Heart left ventricle (tissue), 16 donors: ENCODE measurements around the gene KIRREL3. TPM values are rescaled to one million over a fixed set of nuclear protein-coding genes. Genes with fewer than 3 reads are reported as not detected.

Experiments
- ATAC-seq, 4 donors: fragments of 200-7000 bp; cut with Tn5 transposase; one replicate each; pipeline ENCODE4 v1.9.1; 2020 to 2022; ENCODE audit warnings: moderate library complexity in 4 of 4, mild to moderate bottlenecking in 3 of 4, moderate number of reproducible peaks in 1 of 4
- DNase-seq, 5 donors: peaks; one replicate each; pipeline ENCODE4 v3.0.0-alpha.2; 2020
- H3K27ac ChIP-seq, 12 donors: fragments of 200-600 bp; sonication (generic) in 4 of 12; one replicate each; pipeline versions ENCODE4 v1.5.0 to v1.8.0; 2016 to 2022; ENCODE audit warnings: mild to moderate bottlenecking in 2 of 12
- H3K27me3 ChIP-seq, 9 donors: fragments of 200-600 bp; sonication (generic) in 2 of 9; one replicate each; pipeline versions ENCODE4 v1.5.1 to v1.8.0; 2016 to 2022; ENCODE audit warnings: mild to moderate bottlenecking in 3 of 9
- H3K36me3 ChIP-seq, 9 donors: fragments of 200-600 bp; sonication (generic) in 2 of 9; one replicate each; pipeline versions ENCODE4 v1.5.0 to v1.8.0; 2018 to 2022; ENCODE audit warnings: mild to moderate bottlenecking in 2 of 9
- H3K4me1 ChIP-seq, 12 donors: fragments of 200-600 bp; sonication (generic) in 4 of 12; one replicate each; pipeline versions ENCODE4 v1.5.0 to v1.8.0; 2016 to 2022; ENCODE audit warnings: mild to moderate bottlenecking in 3 of 12
- H3K4me3 ChIP-seq, 12 donors: fragments of 200-600 bp; sonication (generic) in 4 of 12; one replicate each; pipeline versions ENCODE4 v1.5.0 to v1.8.0; 2017 to 2022; ENCODE audit warnings: mild to moderate bottlenecking in 9 of 12, moderate library complexity in 4 of 12
- H3K9me3 ChIP-seq, 12 donors: fragments of 200-600 bp; sonication (generic) in 4 of 12; one replicate each; pipeline versions ENCODE4 v1.5.0 to v1.8.0; 2016 to 2022; ENCODE audit warnings: mild to moderate bottlenecking in 1 of 12
- CTCF ChIP-seq, 12 donors: fragments of 200-600 bp; sonication (generic) in 4 of 12; IDR thresholded peaks; one replicate each; pipeline versions ENCODE4 v1.5.0 to v1.8.0; 2018 to 2022; ENCODE audit warnings: antibody characterized with exemption in 12 of 12, mild to moderate bottlenecking in 5 of 12
- POLR2A ChIP-seq, 2 donors: fragments of 450-650 bp; IDR thresholded peaks; one replicate each; pipeline ENCODE4 v1.6.1; 2017; ENCODE audit warnings: antibody characterized with exemption in 2 of 2, mild to moderate bottlenecking in 2 of 2, moderate library complexity in 2 of 2
- WGBS, 4 donors: extraction: QIAGEN DNeasy Blood & Tissue Kit in 2 of 4; methylation state at CpG; one replicate each; pipeline versions ENCODE4 v1.1.5 to v1.1.7; 2013 to 2018; 5-methylcytosine and 5-hydroxymethylcytosine counted together
- intact Hi-C, 10 donors: fragments of 100-400 bp; cut with DNase I; formaldehyde crosslinking; loops; one replicate each; pipeline versions ENCODE4 v1.11.1 to v1.14.2; 2022
- polyA plus RNA-seq, 2 donors: library from polyadenylated mRNA; stranded (reverse); fragments of 200-250 nt; gene quantifications; one replicate each; pipeline ENCODE4 v1.2.3, GENCODE V29; 2013
- total RNA-seq, 9 donors: library from RNA; depleted of rRNA in 2 of 9; stranded (reverse); fragments of >200 nt in 2 of 9; fragmentation: NEBNext Ultra II Directional in 3 of 9; extraction: Animal tissue kit (Norgen Biotek cat#: 25700) in 3 of 9; gene quantifications; one replicate each; pipeline versions ENCODE4 v1.1.0 to v1.2.4, GENCODE V29; 2016 to 2023
- donor health status: ischemic (EF 13 %, LVEDD 7.1; RV severe dilation, severe dysfunction).
- donor health status: healthy with polysubstance abuse.
- donor health status: DM: no; HTN: yes; CAD: no.
- donor health status: DM: no; HTN: no; CAD: no.
- donor health status: ischemic (EF 25% LVEDD 6.9; RV normal size, moderate dysfunction).
- donor health status: ischemic (EF 25% LVEDD 5.7; RV mildly dilated, moderate dysfunction).
- donor health status: healthy.
- donor health status: DM: yes; HTN: yes; CAD: no.
- donor health status: ischemic (EF 35%, LVEDD 5.7; RV mildly dilated, moderate dysfunction).
- donor health status: nonischemic (EF 11% LVEDD 7.7; RV severe dilation, severe dysfunction).
- donor health status: DM: yes; HTN: yes; CAD: no.
- donor health status: PGD.
- donor health status: ischemic (EF 29% LVEDD 5.4; RV normal size, mild dysfunction).
- donor health status: nonischemic (EF 23%, LVEDD 6.1; RV moderate dilation, normal function).

KIRREL3 gene
- total and polyA plus RNA-seq, 11 donors = 0.08 to 1.3 (median 0.27) TPM

- H3K27ac ChIP-seq = no peak overlapping the region
- DNase-seq (no peak), ATAC-seq (peak in 2 of 4 donors; percentile 16 to 22)
- H3K4me3 ChIP-seq = no peak overlapping the region
- TF ChIP-seq POLR2A (IDR thresholded peaks at IDR 0.05) (no peak), CTCF (IDR thresholded peaks at IDR 0.05) (no peak)
- WGBS, 4 donors = 45 to 62% (median 57%) methylated on average over 2 of the region's 2 CpGs
- H3K4me1 ChIP-seq = no peaks in the 10 kb centered on the region
- H3K36me3 ChIP-seq = no peaks in the 10 kb centered on the region
- peaks cover 0 to 8% (median 0%) of the 10 kb centered on the region in 9 donors for H3K27me3 ChIP-seq
- intact Hi-C loops = no loop called here
- no peaks in the 10 kb centered on the region for H3K9me3 ChIP-seq
These were observed 296.5 kb downstream of the KIRREL3 start for GRCh38 chr11:126704096-126704495.

- intact Hi-C loops = no loop called here
- DNase-seq (no peak), ATAC-seq (no peak)
- Histone ChIP-seq H3K36me3 (no peaks in the 10 kb centered on the region), H3K27ac (no peak overlapping the region), H3K27me3 (peaks cover 0 to 8% (median 0%) of the 10 kb centered on the region in 9 donors), H3K4me3 (no peak overlapping the region), H3K9me3 (no peaks in the 10 kb centered on the region), H3K4me1 (no peaks in the 10 kb centered on the region)
- 60 to 70% (median 67%) methylated on average over 4 of the region's 4 CpGs for WGBS, 4 donors
- TF ChIP-seq CTCF (IDR thresholded peaks at IDR 0.05) = no peak
- TF ChIP-seq POLR2A (IDR thresholded peaks at IDR 0.05) = no peak
These were observed 296.9 kb downstream of the KIRREL3 start for GRCh38 chr11:126703662-126704061.

- Histone ChIP-seq H3K4me3 (no peak overlapping the region), H3K4me1 (no peaks in the 10 kb centered on the region), H3K36me3 (no peaks in the 10 kb centered on the region), H3K9me3 (no peaks in the 10 kb centered on the region), H3K27ac (no peak overlapping the region), H3K27me3 (peaks cover 0 to 10% (median 0%) of the 10 kb centered on the region in 9 donors)
- intact Hi-C loops = no loop called here
- 52 to 69% (median 59%) methylated on average over 5 of the region's 5 CpGs for WGBS, 4 donors
- DNase-seq (peak in 2 of 5 donors; percentile 40 to 62), ATAC-seq (peak in 3 of 4 donors; percentile 55 to 80 (median 64))
- TF ChIP-seq CTCF (IDR thresholded peaks at IDR 0.05) = no peak
- no peak for TF ChIP-seq POLR2A (IDR thresholded peaks at IDR 0.05)
These were observed 297.6 kb downstream of the KIRREL3 start for GRCh38 chr11:126702987-126703386.

- intact Hi-C loops = no loop called here
- H3K27me3 ChIP-seq = peaks cover 0 to 10% (median 0%) of the 10 kb centered on the region in 9 donors
- H3K4me3 ChIP-seq = no peak overlapping the region
- no peaks in the 10 kb centered on the region for H3K9me3 ChIP-seq
- 67 to 75% (median 71%) methylated on average over 7 of the region's 7 CpGs for WGBS, 4 donors
- DNase-seq (no peak), ATAC-seq (no peak)
- TF ChIP-seq POLR2A (IDR thresholded peaks at IDR 0.05) (no peak), CTCF (IDR thresholded peaks at IDR 0.05) (no peak)
- H3K4me1 ChIP-seq = no peaks in the 10 kb centered on the region
- no peak overlapping the region for H3K27ac ChIP-seq
- no peaks in the 10 kb centered on the region for H3K36me3 ChIP-seq
These were observed 298.3 kb downstream of the KIRREL3 start for GRCh38 chr11:126702165-126702720.
